Lower lobe of right lung (tissue), 2 donors: Measurements from ENCODE around the gene ACBD6. TPM values are rescaled to one million over a fixed set of nuclear protein-coding genes. Genes with fewer than 3 reads are reported as not detected.
A peak's percentile ranks its signal among the peaks of the same experiment; 100 is the strongest.

Experiments
- ATAC-seq, 2 donors: fragments of 200-7000 bp; cut with Tn5 transposase; one replicate each; pipeline ENCODE4 v1.9.1; 2020 to 2022; ENCODE audit warnings: mild to moderate bottlenecking in 2 of 2, moderate library complexity in 2 of 2
- DNase-seq: peaks from one replicate; pipeline ENCODE4 v3.0.0-alpha.2; 2020
- H3K27ac ChIP-seq: fragments of 200-600 bp; one replicate; pipeline ENCODE4 v1.8.0; 2022
- H3K27me3 ChIP-seq: fragments of 200-600 bp; one replicate; pipeline ENCODE4 v1.8.0; 2022; ENCODE audit warnings: low read depth
- H3K36me3 ChIP-seq: fragments of 200-600 bp; one replicate; pipeline ENCODE4 v1.8.0; 2022; ENCODE audit warnings: mild to moderate bottlenecking
- H3K4me1 ChIP-seq: fragments of 200-600 bp; one replicate; pipeline ENCODE4 v1.8.0; 2022
- H3K4me3 ChIP-seq: fragments of 200-600 bp; one replicate; pipeline ENCODE4 v1.8.0; 2022; ENCODE audit warnings: mild to moderate bottlenecking
- H3K9me3 ChIP-seq: fragments of 200-600 bp; one replicate; pipeline ENCODE4 v1.8.0; 2022
- CTCF ChIP-seq: fragments of 200-600 bp; IDR thresholded peaks from one replicate; pipeline ENCODE4 v1.8.0; 2022; ENCODE audit warnings: antibody characterized with exemption, mild to moderate bottlenecking
- intact Hi-C: fragments of 100-400 bp; cut with DNase I; formaldehyde crosslinking; loops from one replicate; pipeline ENCODE4 v1.11.0; 2022
- total RNA-seq: library from RNA; stranded (reverse); fragmentation: NEBNext Ultra II Directional; extraction: Animal tissue kit (Norgen Biotek cat#: 25700); gene quantifications from one replicate; pipeline ENCODE4 v1.2.1, GENCODE V29; 2021
- donor health status: DM: no; HTN: yes; CAD: no; lungs with severe emphysema.

The ACBD6 gene
- total RNA-seq, 1 donor from 2014 or later, result 37.4 TPM

GRCh38 chr1:180345148-180345547 lies 157.2 kb downstream of the ACBD6 start:
- no peaks in the 10 kb centered on the region for H3K36me3 ChIP-seq
- peaks cover 9% of the 10 kb centered on the region for H3K4me1 ChIP-seq
- H3K27ac ChIP-seq, result no peak overlapping the region
- H3K27me3 ChIP-seq, result no peaks in the 10 kb centered on the region
- ATAC-seq (no peak), DNase-seq (no peak)
- intact Hi-C loops, result no loop called here
- TF ChIP-seq CTCF, result no peak
- H3K4me3 ChIP-seq, result no peak overlapping the region
- no peaks in the 10 kb centered on the region for H3K9me3 ChIP-seq

- no peak for TF ChIP-seq CTCF
Measured at GRCh38 chr1:180343921-180344769, 158.2 kb downstream of the ACBD6 start.

GRCh38 chr1:180327089-180327488 lies 175.3 kb downstream of the ACBD6 start:
- ATAC-seq, result no peak
- intact Hi-C loops, result no loop called here

More at GRCh38 chr1:180343921-180344769, 158.2 kb downstream of the ACBD6 start:
- ATAC-seq (peak in 1 of 2 donors; percentile 80), DNase-seq (no peak)
- Histone ChIP-seq H3K4me3 (no peak overlapping the region), H3K27ac (no peak overlapping the region), H3K4me1 (peaks cover 9% of the 10 kb centered on the region), H3K36me3 (no peaks in the 10 kb centered on the region), H3K9me3 (no peaks in the 10 kb centered on the region), H3K27me3 (no peaks in the 10 kb centered on the region)
- intact Hi-C loops, result no loop called here

GRCh38 chr1:180312926-180313325 lies 189.5 kb downstream of the ACBD6 start:
- TF ChIP-seq CTCF, result no peak
- no peaks in the 10 kb centered on the region for H3K9me3 ChIP-seq
- no peak overlapping the region for H3K4me3 ChIP-seq
- DNase-seq (no peak), ATAC-seq (no peak)
- H3K27ac ChIP-seq, result no peak overlapping the region
- H3K4me1 ChIP-seq, result no peaks in the 10 kb centered on the region
- H3K27me3 ChIP-seq, result no peaks in the 10 kb centered on the region
- intact Hi-C loops, result no loop called here
- H3K36me3 ChIP-seq, result peaks cover 8% of the 10 kb centered on the region

More at GRCh38 chr1:180327089-180327488, 175.3 kb downstream of the ACBD6 start:
- no peak overlapping the region for H3K4me3 ChIP-seq
- no peaks in the 10 kb centered on the region for H3K9me3 ChIP-seq
- H3K4me1 ChIP-seq, result no peaks in the 10 kb centered on the region
- TF ChIP-seq CTCF, result no peak
- H3K27ac ChIP-seq, result no peak overlapping the region
- DNase-seq, result no peak
- H3K27me3 ChIP-seq, result no peaks in the 10 kb centered on the region
- no peaks in the 10 kb centered on the region for H3K36me3 ChIP-seq

- no peak overlapping the region for H3K4me3 ChIP-seq
- no peak overlapping the region for H3K27ac ChIP-seq
- no peaks in the 10 kb centered on the region for H3K9me3 ChIP-seq
- no peaks in the 10 kb centered on the region for H3K27me3 ChIP-seq
- DNase-seq (no peak), ATAC-seq (no peak)
- H3K36me3 ChIP-seq, result peaks cover 8% of the 10 kb centered on the region
- no peaks in the 10 kb centered on the region for H3K4me1 ChIP-seq
- intact Hi-C loops, result no loop called here
- no peak for TF ChIP-seq CTCF
Measured at GRCh38 chr1:180311011-180311730, 191.2 kb downstream of the ACBD6 start.
